ENCODE results near the gene IQCN.

GRCh38 chr19:18251587-18252369 lies 22.5 kb downstream of the IQCN start:
- TF ChIP-seq YY1 (IDR thresholded peaks at IDR 0.05; ENCODE audit: low read depth) (no peak), CREB1 (IDR thresholded peaks at IDR 0.05; ENCODE audit: low read depth) (no peak), RAD21 (IDR thresholded peaks at IDR 0.05; ENCODE audit: low read depth) (peak; percentile 99), EP300 (IDR thresholded peaks at IDR 0.05; ENCODE audit: borderline replicate concordance) (no peak), CEBPB (IDR thresholded peaks at IDR 0.05) (no peak)
- TF ChIP-seq, protein P1, sequence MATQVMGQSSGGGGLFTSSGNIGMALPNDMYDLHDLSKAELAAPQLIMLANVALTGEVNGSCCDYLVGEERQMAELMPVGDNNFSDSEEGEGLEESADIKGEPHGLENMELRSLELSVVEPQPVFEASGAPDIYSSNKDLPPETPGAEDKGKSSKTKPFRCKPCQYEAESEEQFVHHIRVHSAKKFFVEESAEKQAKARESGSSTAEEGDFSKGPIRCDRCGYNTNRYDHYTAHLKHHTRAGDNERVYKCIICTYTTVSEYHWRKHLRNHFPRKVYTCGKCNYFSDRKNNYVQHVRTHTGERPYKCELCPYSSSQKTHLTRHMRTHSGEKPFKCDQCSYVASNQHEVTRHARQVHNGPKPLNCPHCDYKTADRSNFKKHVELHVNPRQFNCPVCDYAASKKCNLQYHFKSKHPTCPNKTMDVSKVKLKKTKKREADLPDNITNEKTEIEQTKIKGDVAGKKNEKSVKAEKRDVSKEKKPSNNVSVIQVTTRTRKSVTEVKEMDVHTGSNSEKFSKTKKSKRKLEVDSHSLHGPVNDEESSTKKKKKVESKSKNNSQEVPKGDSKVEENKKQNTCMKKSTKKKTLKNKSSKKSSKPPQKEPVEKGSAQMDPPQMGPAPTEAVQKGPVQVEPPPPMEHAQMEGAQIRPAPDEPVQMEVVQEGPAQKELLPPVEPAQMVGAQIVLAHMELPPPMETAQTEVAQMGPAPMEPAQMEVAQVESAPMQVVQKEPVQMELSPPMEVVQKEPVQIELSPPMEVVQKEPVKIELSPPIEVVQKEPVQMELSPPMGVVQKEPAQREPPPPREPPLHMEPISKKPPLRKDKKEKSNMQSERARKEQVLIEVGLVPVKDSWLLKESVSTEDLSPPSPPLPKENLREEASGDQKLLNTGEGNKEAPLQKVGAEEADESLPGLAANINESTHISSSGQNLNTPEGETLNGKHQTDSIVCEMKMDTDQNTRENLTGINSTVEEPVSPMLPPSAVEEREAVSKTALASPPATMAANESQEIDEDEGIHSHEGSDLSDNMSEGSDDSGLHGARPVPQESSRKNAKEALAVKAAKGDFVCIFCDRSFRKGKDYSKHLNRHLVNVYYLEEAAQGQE (IDR thresholded peaks at IDR 0.05; ENCODE audit: low read depth): no peak
